Activated CD8-positive, alpha-beta T cell treated with anti-CD3 and anti-CD28 coated beads for 36 hours (primary cell): ENCODE results near the gene CLSTN2. TPM values are rescaled to one million over a fixed set of nuclear protein-coding genes. Genes with fewer than 3 reads are reported as not detected.

Source experiments
- ATAC-seq: fragments of 200-7000 bp; cut with Tn5 transposase; one replicate; pipeline ENCODE4 v1.10.0; 2021; ENCODE audit warnings: mild to moderate bottlenecking, moderate library complexity
- CTCF ChIA-PET: fragments of 350-600 bp; sonication (Branson Sonifier 250); formaldehyde crosslinking; loops from one replicate; lab custom pipeline; 2021; ENCODE audit warnings: antibody characterized with exemption; lab: Charles Lee
- POLR2A ChIA-PET: fragments of 350-600 bp; sonication (Branson Sonifier 250); formaldehyde crosslinking; loops from one replicate; lab custom pipeline; 2021; ENCODE audit warnings: antibody characterized with exemption; lab: Charles Lee
- DNase-seq: peaks from one replicate; pipeline ENCODE4 v3.0.0-alpha.2; 2020
- H3K27ac Mint-ChIP-seq: one replicate; pipeline ENCODE4 v1.8.0; 2021; ENCODE audit warnings: mild to moderate bottlenecking, mixed read lengths
- H3K27me3 Mint-ChIP-seq: one replicate; pipeline ENCODE4 v1.8.0; 2021; ENCODE audit warnings: mixed read lengths
- H3K36me3 Mint-ChIP-seq: one replicate; pipeline ENCODE4 v1.8.0; 2021; ENCODE audit warnings: low read depth, mixed read lengths
- H3K4me1 Mint-ChIP-seq: one replicate; pipeline ENCODE4 v1.8.0; 2021; ENCODE audit warnings: low read depth, mixed read lengths
- H3K4me3 Mint-ChIP-seq: one replicate; pipeline ENCODE4 v1.8.0; 2021; ENCODE audit warnings: mild to moderate bottlenecking, moderate library complexity, mixed read lengths
- H3K9me3 Mint-ChIP-seq: one replicate; pipeline ENCODE4 v1.8.0; 2021; ENCODE audit warnings: mixed read lengths
- CTCF ChIP-seq: fragments of 200-600 bp; IDR thresholded peaks from one replicate; pipeline ENCODE4 v1.8.0; 2022; ENCODE audit warnings: antibody characterized with exemption, mild to moderate bottlenecking
- intact Hi-C: fragments of 100-400 bp; cut with micrococcal nuclease; formaldehyde crosslinking; loops from one replicate; pipeline ENCODE4 v1.10.0; 2022
- total RNA-seq, 2 experiments: library from RNA; stranded (reverse); gene quantifications; one replicate each; pipeline ENCODE4 v1.2.3, GENCODE V29; 2021

The CLSTN2 gene
- total RNA-seq, 2 experiments from 2014 or later, result not detected

DNA sequence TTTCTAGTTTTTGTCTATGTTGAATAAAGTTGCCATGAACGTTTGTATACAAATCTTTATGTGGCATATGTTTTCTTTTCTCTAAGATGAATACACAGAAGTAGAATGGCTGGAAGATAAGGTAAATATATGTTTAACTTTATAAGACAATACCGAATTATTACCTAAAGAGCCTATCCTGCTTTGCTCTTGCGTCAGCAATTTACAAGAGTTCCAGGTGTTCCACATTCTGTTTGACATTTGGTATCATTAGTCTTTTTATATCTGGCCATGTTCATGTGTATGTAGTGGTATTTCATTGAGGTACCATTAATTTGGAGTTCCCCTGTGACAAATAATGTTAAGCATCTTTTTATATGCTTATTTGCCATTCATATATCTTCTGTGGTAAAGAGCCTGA lies 668.8 kb downstream of the CLSTN2 start:
- ChIA-PET POLR2A (no interaction called here), CTCF (no interaction called here)
- no peaks in the 10 kb centered on the region for H3K9me3 Mint-ChIP-seq
- no peak for TF ChIP-seq CTCF
- no peaks in the 10 kb centered on the region for H3K4me1 Mint-ChIP-seq
- no peak for DNase-seq
- H3K27me3 Mint-ChIP-seq, result no peaks in the 10 kb centered on the region
- intact Hi-C loops, result no loop called here
- no peaks in the 10 kb centered on the region for H3K36me3 Mint-ChIP-seq
- H3K4me3 Mint-ChIP-seq, result no peak overlapping the region
- H3K27ac Mint-ChIP-seq, result no peak overlapping the region
- no peak for ATAC-seq

GRCh38 chr3:140610544-140610943 lies 675.6 kb downstream of the CLSTN2 start:
- no peaks in the 10 kb centered on the region for H3K36me3 Mint-ChIP-seq
- TF ChIP-seq CTCF, result no peak
- peaks cover under 1% of the 10 kb centered on the region for H3K27me3 Mint-ChIP-seq
- no peaks in the 10 kb centered on the region for H3K9me3 Mint-ChIP-seq
- DNase-seq (no peak), ATAC-seq (no peak)
- no peak overlapping the region for H3K4me3 Mint-ChIP-seq
- intact Hi-C loops, result no loop called here
- POLR2A ChIA-PET, result no interaction called here
- CTCF ChIA-PET, result no interaction called here
- no peak overlapping the region for H3K27ac Mint-ChIP-seq
- H3K4me1 Mint-ChIP-seq, result no peaks in the 10 kb centered on the region

- Mint-ChIP-seq H3K27me3 (peaks cover 10% of the 10 kb centered on the region), H3K4me3 (no peak overlapping the region), H3K36me3 (no peaks in the 10 kb centered on the region), H3K4me1 (no peaks in the 10 kb centered on the region), H3K27ac (no peak overlapping the region), H3K9me3 (peaks cover 5% of the 10 kb centered on the region)
- ChIA-PET CTCF (no interaction called here), POLR2A (no interaction called here)
- intact Hi-C loops, result no loop called here
- no peak for DNase-seq
- no peak for TF ChIP-seq CTCF
- no peak for ATAC-seq
Observed at GRCh38 chr3:140614001-140614400, 679.0 kb downstream of the CLSTN2 start.

DNA sequence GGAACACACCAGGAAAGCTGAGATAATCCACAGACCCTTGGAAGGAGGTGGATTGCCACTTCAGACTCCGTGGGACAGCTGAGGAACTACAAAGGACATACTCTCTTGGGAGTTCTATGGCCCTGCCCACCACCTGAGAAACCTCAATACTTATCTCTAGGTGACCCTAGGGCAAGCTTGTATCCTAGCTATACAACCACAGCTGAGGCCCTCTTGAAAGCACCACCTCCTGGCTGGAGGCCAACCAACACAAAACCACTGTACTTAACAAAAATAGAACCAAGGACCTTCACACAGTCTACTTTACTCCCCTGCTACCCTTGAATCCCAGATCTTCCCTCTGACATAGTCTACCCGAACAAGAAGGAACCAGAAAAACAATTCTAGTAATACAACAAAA lies 682.1 kb downstream of the CLSTN2 start:
- intact Hi-C loops, result no loop called here
- no peaks in the 10 kb centered on the region for H3K36me3 Mint-ChIP-seq

GRCh38 chr3:140626856-140627255 lies 691.9 kb downstream of the CLSTN2 start:
- ChIA-PET POLR2A (no interaction called here), CTCF (no interaction called here)
- H3K36me3 Mint-ChIP-seq, result no peaks in the 10 kb centered on the region
- intact Hi-C loops, result no loop called here
- H3K4me3 Mint-ChIP-seq, result no peak overlapping the region
- no peaks in the 10 kb centered on the region for H3K27me3 Mint-ChIP-seq
- TF ChIP-seq CTCF, result no peak
- DNase-seq, result no peak
- no peak overlapping the region for H3K27ac Mint-ChIP-seq
- ATAC-seq, result no peak
- no peaks in the 10 kb centered on the region for H3K9me3 Mint-ChIP-seq
- no peaks in the 10 kb centered on the region for H3K4me1 Mint-ChIP-seq

More for the DNA sequence above, 682.1 kb downstream of the CLSTN2 start:
- TF ChIP-seq CTCF, result no peak
- POLR2A ChIA-PET, result no interaction called here
- Mint-ChIP-seq H3K9me3 (peaks cover 5% of the 10 kb centered on the region), H3K4me1 (no peaks in the 10 kb centered on the region), H3K4me3 (no peak overlapping the region), H3K27me3 (peaks cover 10% of the 10 kb centered on the region), H3K27ac (no peak overlapping the region)
- no peak for DNase-seq
- CTCF ChIA-PET, result no interaction called here
- ATAC-seq, result no peak
